Right forelimb (tissue), 1 donor: ENCODE data around the gene EFCAB3.
"Not testable (repeated sequence)": the region's sequence is repeated elsewhere in the genome, so short reads cannot be mapped to it uniquely, and the experiment has no call there.

Source experiments
- DNase-seq: peaks from one replicate; pipeline ENCODE4 v3.0.0-alpha.2; 2018

EFCAB3 gene

GRCh38 chr17:62380253-62380652 lies at the start of gene EFCAB3:
TSS of gene EFCAB3 (plus strand) at chr17:62380553. CDS start at chr17:62382980, 2,427 bp downstream.
- DNase-seq: no peak

GRCh38 chr17:62336527-62336926 lies 43.8 kb upstream of the EFCAB3 start:
- DNase-seq: no peak

- no peak for DNase-seq
These were observed 36.5 kb upstream of the EFCAB3 start for GRCh38 chr17:62343764-62344270.

GRCh38 chr17:62351176-62351575 lies 29.2 kb upstream of the EFCAB3 start:
- DNase-seq: no peak

- no peak for DNase-seq
These were observed 14.2 kb upstream of the EFCAB3 start for GRCh38 chr17:62366191-62366590.

GRCh38 chr17:62381561-62381960 lies 1.2 kb downstream of the EFCAB3 start:
- no peak for DNase-seq

- DNase-seq: no peak
These were observed 8.5 kb downstream of the EFCAB3 start for GRCh38 chr17:62388856-62389255.

GRCh38 chr17:62392908-62393307 lies 12.6 kb downstream of the EFCAB3 start:
- no peak for DNase-seq

- no peak for DNase-seq
These were observed 18.5 kb downstream of the EFCAB3 start for GRCh38 chr17:62398891-62399290.

GRCh38 chr17:62405451-62405850 lies 25.1 kb downstream of the EFCAB3 start:
- DNase-seq: no peak

- DNase-seq: not testable (repeated sequence)
These were observed 32.7 kb downstream of the EFCAB3 start for GRCh38 chr17:62413090-62413489.

- DNase-seq: peak; percentile 86
These were observed 43.5 kb downstream of the EFCAB3 start, which contains the start of gene METTL2A for GRCh38 chr17:62423647-62424461. TSS of gene METTL2A (plus strand) at chr17:62423897. CDS start at chr17:62423903, 6 bp downstream.

- not testable (repeated sequence) for DNase-seq
These were observed 45.9 kb downstream of the EFCAB3 start for GRCh38 chr17:62426214-62426613.

GRCh38 chr17:62435251-62435650 lies 54.9 kb downstream of the EFCAB3 start:
- DNase-seq: not testable (repeated sequence)

- not testable (repeated sequence) for DNase-seq
These were observed 60.8 kb downstream of the EFCAB3 start for GRCh38 chr17:62441181-62441580.

GRCh38 chr17:62444063-62444462 lies 63.7 kb downstream of the EFCAB3 start:
- no peak for DNase-seq

- not testable (repeated sequence) for DNase-seq
These were observed 65.4 kb downstream of the EFCAB3 start for GRCh38 chr17:62445791-62446190.

GRCh38 chr17:62452195-62452594 lies 71.8 kb downstream of the EFCAB3 start:
- not testable (repeated sequence) for DNase-seq

- not testable (repeated sequence) for DNase-seq
These were observed 72.7 kb downstream of the EFCAB3 start for GRCh38 chr17:62453041-62453440.

GRCh38 chr17:62453656-62454055 lies 73.3 kb downstream of the EFCAB3 start:
- DNase-seq: not testable (repeated sequence)

- DNase-seq: not testable (repeated sequence)
These were observed 73.8 kb downstream of the EFCAB3 start for GRCh38 chr17:62454111-62454510.

GRCh38 chr17:62456016-62456415 lies 75.7 kb downstream of the EFCAB3 start:
- DNase-seq: no peak

GRCh38 chr17:62458483-62458882 lies 78.1 kb downstream of the EFCAB3 start:
- DNase-seq: not testable (repeated sequence)

GRCh38 chr17:62464422-62464821 lies 84.1 kb downstream of the EFCAB3 start:
- DNase-seq: not testable (repeated sequence)
